ENCODE measurements around the gene KCNIP4. TPM values are rescaled to one million over a fixed set of nuclear protein-coding genes. Genes with fewer than 3 reads are reported as not detected.

Gene KCNIP4
- total RNA-seq, 1 donor from 2014 or later: not detected

- no peak for ATAC-seq
Measured at GRCh38 chr4:21900211-21900610, 48.4 kb downstream of the KCNIP4 start.

- no peak for ATAC-seq
Measured at GRCh38 chr4:21898101-21898500, 50.5 kb downstream of the KCNIP4 start.

GRCh38 chr4:21896767-21897166 is 51.8 kb downstream of the KCNIP4 start:
- ATAC-seq: no peak

GRCh38 chr4:21893136-21893535 is 55.4 kb downstream of the KCNIP4 start:
- no peak for ATAC-seq

- no peak for ATAC-seq
Measured at GRCh38 chr4:21890231-21890630, 58.3 kb downstream of the KCNIP4 start.

GRCh38 chr4:21888195-21888976 is 60.2 kb downstream of the KCNIP4 start:
- no peak for ATAC-seq

GRCh38 chr4:21887481-21887880 is 61.1 kb downstream of the KCNIP4 start:
- no peak for ATAC-seq

GRCh38 chr4:21885770-21886169 is 62.8 kb downstream of the KCNIP4 start:
- ATAC-seq: no peak

- no peak for ATAC-seq
Measured at GRCh38 chr4:21885241-21885640, 63.3 kb downstream of the KCNIP4 start.

GRCh38 chr4:21884615-21885014 is 64.0 kb downstream of the KCNIP4 start:
- ATAC-seq: no peak

- ATAC-seq: no peak
Measured at GRCh38 chr4:21882051-21882839, 66.3 kb downstream of the KCNIP4 start.

GRCh38 chr4:21879187-21879586 is 69.4 kb downstream of the KCNIP4 start:
- ATAC-seq: no peak

GRCh38 chr4:21876711-21877110 is 71.9 kb downstream of the KCNIP4 start:
- ATAC-seq: no peak

GRCh38 chr4:21873145-21873544 is 75.4 kb downstream of the KCNIP4 start:
- ATAC-seq: no peak

GRCh38 chr4:21872101-21872500 is 76.5 kb downstream of the KCNIP4 start:
- no peak for ATAC-seq

GRCh38 chr4:21869978-21870745 is 78.4 kb downstream of the KCNIP4 start:
- ATAC-seq: no peak

- no peak for ATAC-seq
Measured at GRCh38 chr4:21864686-21865085, 83.9 kb downstream of the KCNIP4 start.

GRCh38 chr4:21862917-21863316 is 85.7 kb downstream of the KCNIP4 start:
- no peak for ATAC-seq

GRCh38 chr4:21858971-21859370 is 89.6 kb downstream of the KCNIP4 start:
- ATAC-seq: no peak

- no peak for ATAC-seq
Measured at GRCh38 chr4:21856754-21857153, 91.8 kb downstream of the KCNIP4 start.

- no peak for ATAC-seq
Measured at GRCh38 chr4:21856301-21856700, 92.3 kb downstream of the KCNIP4 start.

GRCh38 chr4:21849077-21849476 is 99.5 kb downstream of the KCNIP4 start:
- no peak for ATAC-seq

GRCh38 chr4:21848021-21848420 is 100.6 kb downstream of the KCNIP4 start:
- ATAC-seq: no peak

Measured in esophagus mucosa (tissue), 1 donor.